ENCODE data around the gene RHBDF2.

DNA sequence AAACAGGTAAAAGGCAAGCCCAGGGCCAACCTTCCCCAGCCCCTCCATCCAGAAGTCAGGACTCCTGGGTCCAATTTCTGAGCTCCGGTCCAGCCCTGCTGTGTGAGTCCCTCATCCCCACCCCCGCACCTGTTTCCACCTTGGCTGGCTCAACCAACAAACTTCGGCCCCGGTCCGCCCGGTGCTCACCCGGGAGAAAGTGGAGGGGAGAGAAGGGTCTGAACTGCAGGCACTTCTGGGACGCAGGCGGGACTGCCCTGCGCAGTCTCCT lies 541 bp downstream of the RHBDF2 start:
- TF ChIP-seq TCF7 (CRISPR knock-in tag; IDR thresholded peaks at IDR 0.05; ENCODE audit: low read depth) (no peak), JUN (CRISPR knock-in tag; IDR thresholded peaks at IDR 0.05) (no peak), TEAD1 (CRISPR knock-in tag; IDR thresholded peaks at IDR 0.05) (no peak)
- TF ChIP-seq, protein P1, sequence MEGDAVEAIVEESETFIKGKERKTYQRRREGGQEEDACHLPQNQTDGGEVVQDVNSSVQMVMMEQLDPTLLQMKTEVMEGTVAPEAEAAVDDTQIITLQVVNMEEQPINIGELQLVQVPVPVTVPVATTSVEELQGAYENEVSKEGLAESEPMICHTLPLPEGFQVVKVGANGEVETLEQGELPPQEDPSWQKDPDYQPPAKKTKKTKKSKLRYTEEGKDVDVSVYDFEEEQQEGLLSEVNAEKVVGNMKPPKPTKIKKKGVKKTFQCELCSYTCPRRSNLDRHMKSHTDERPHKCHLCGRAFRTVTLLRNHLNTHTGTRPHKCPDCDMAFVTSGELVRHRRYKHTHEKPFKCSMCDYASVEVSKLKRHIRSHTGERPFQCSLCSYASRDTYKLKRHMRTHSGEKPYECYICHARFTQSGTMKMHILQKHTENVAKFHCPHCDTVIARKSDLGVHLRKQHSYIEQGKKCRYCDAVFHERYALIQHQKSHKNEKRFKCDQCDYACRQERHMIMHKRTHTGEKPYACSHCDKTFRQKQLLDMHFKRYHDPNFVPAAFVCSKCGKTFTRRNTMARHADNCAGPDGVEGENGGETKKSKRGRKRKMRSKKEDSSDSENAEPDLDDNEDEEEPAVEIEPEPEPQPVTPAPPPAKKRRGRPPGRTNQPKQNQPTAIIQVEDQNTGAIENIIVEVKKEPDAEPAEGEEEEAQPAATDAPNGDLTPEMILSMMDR (IDR thresholded peaks at IDR 0.05), result no peak
- TF ChIP-seq, protein P2, sequence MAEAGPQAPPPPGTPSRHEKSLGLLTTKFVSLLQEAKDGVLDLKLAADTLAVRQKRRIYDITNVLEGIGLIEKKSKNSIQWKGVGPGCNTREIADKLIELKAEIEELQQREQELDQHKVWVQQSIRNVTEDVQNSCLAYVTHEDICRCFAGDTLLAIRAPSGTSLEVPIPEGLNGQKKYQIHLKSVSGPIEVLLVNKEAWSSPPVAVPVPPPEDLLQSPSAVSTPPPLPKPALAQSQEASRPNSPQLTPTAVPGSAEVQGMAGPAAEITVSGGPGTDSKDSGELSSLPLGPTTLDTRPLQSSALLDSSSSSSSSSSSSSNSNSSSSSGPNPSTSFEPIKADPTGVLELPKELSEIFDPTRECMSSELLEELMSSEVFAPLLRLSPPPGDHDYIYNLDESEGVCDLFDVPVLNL (CRISPR knock-in tag; IDR thresholded peaks at IDR 0.05; ENCODE audit: borderline replicate concordance, low read depth), result no peak
- TF ChIP-seq, protein P3, sequence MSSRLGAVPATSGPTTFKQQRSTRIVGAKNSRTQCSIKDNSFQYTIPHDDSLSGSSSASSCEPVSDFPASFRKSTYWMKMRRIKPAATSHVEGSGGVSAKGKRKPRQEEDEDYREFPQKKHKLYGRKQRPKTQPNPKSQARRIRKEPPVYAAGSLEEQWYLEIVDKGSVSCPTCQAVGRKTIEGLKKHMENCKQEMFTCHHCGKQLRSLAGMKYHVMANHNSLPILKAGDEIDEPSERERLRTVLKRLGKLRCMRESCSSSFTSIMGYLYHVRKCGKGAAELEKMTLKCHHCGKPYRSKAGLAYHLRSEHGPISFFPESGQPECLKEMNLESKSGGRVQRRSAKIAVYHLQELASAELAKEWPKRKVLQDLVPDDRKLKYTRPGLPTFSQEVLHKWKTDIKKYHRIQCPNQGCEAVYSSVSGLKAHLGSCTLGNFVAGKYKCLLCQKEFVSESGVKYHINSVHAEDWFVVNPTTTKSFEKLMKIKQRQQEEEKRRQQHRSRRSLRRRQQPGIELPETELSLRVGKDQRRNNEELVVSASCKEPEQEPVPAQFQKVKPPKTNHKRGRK (CRISPR knock-in tag; IDR thresholded peaks at IDR 0.05; ENCODE audit: borderline replicate concordance), result no peak

Measured in WTC11 (cell line).